ENCODE data around the gene GALNT10. TPM values are rescaled to one million over a fixed set of nuclear protein-coding genes. Genes with fewer than 3 reads are reported as not detected.

GALNT10 gene
- total RNA-seq, 2 experiments from 2014 or later, result 12.9 to 15.2 TPM

DNA sequence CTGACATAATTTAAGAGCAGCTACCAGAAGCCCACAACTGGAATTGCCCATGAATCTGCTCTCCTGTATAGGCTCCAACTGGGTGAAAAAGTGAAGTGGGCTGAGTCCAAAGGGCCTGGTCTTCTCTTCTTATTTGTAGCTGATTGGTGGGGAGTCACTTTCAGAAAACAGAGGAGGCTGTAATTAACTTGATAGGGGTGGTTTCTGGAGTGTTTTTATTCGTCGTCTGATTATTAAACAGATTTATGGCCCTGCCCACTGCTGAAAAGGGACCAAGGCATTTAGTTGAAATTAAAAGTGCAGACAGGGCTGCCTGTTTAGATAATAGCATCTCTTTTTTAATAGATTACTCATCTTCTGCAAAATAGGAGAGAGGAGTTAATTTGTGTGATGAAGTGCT lies 174.2 kb downstream of the GALNT10 start:
- H3K9me3 Mint-ChIP-seq, result no peaks in the 10 kb centered on the region
- CTCF ChIA-PET, result interaction anchor here (1.0 kb wide), 1 partner anchor 292 kb away, joined by 4 read pairs; no protein-coding TSS in a partner anchor
- POLR2A ChIA-PET, result no interaction called here
- H3K27me3 Mint-ChIP-seq, result no peaks in the 10 kb centered on the region
- intact Hi-C loops (cut with micrococcal nuclease), result no loop called here
- no peaks in the 10 kb centered on the region for H3K36me3 Mint-ChIP-seq (ENCODE audit: low read depth)
- no peak for ATAC-seq
- H3K27ac Mint-ChIP-seq, result no peak overlapping the region
- H3K4me1 Mint-ChIP-seq (ENCODE audit: low read depth), result no peaks in the 10 kb centered on the region
- H3K4me3 Mint-ChIP-seq, result no peak overlapping the region
- TF ChIP-seq, protein P1, sequence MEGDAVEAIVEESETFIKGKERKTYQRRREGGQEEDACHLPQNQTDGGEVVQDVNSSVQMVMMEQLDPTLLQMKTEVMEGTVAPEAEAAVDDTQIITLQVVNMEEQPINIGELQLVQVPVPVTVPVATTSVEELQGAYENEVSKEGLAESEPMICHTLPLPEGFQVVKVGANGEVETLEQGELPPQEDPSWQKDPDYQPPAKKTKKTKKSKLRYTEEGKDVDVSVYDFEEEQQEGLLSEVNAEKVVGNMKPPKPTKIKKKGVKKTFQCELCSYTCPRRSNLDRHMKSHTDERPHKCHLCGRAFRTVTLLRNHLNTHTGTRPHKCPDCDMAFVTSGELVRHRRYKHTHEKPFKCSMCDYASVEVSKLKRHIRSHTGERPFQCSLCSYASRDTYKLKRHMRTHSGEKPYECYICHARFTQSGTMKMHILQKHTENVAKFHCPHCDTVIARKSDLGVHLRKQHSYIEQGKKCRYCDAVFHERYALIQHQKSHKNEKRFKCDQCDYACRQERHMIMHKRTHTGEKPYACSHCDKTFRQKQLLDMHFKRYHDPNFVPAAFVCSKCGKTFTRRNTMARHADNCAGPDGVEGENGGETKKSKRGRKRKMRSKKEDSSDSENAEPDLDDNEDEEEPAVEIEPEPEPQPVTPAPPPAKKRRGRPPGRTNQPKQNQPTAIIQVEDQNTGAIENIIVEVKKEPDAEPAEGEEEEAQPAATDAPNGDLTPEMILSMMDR (IDR thresholded peaks at IDR 0.05), result no peak
- no peak for DNase-seq

DNA sequence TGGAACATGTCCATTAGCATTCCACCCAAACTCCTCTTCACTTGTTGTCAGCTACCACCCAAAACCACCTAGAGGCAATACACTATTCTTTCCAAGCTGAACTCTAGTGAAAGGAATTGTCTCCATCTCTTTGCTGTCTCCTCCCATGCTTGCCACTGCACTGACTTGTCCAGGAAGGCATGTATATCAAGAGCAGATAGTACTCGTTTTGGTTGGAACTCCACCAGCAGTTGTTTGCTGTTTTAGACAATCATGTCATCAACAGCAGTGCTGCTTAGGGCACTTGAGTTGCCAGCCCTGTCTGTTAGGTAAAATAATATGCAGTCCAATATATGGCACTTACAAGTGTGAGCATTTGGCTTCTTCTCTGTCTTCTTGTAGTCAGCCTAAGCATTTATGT lies 175.3 kb downstream of the GALNT10 start:
- Mint-ChIP-seq H3K4me1 (ENCODE audit: low read depth) (no peaks in the 10 kb centered on the region), H3K27me3 (no peaks in the 10 kb centered on the region)
- CTCF ChIA-PET, result interaction anchor here (1.0 kb wide), 1 partner anchor 294 kb away, joined by 4 read pairs; no protein-coding TSS in a partner anchor

DNA sequence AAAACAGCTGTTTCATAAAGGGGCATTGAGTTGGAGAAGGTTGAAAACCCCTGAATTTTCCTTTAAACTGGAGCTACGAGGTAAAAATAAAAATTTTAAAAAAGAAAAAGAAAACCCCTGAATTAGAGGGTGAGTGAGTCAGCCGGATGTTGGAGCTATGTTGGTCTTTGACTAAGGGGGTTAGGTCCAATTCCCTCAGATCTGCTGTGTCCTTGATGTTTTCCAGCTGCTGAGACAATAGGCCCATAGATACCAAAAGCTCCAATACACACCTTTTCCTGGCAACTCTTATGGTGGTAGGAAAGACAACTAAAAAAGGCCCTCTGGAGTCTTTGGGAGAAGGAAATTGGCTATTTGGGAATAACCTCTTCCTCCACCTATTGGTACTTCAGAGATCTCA lies 175.8 kb downstream of the GALNT10 start:
- no peak for ATAC-seq
- Mint-ChIP-seq H3K9me3 (no peaks in the 10 kb centered on the region), H3K4me3 (no peak overlapping the region), H3K27ac (no peak overlapping the region), H3K4me1 (ENCODE audit: low read depth) (no peaks in the 10 kb centered on the region), H3K27me3 (no peaks in the 10 kb centered on the region), H3K36me3 (ENCODE audit: low read depth) (no peaks in the 10 kb centered on the region)
- ChIA-PET POLR2A (no interaction called here), CTCF (no interaction called here)
- intact Hi-C loops (cut with micrococcal nuclease), result no loop called here
- no peak for DNase-seq
- TF ChIP-seq, protein P1 (IDR thresholded peaks at IDR 0.05), result no peak

More for the DNA sequence above, 175.3 kb downstream of the GALNT10 start:
- Mint-ChIP-seq H3K9me3 (no peaks in the 10 kb centered on the region), H3K36me3 (ENCODE audit: low read depth) (no peaks in the 10 kb centered on the region), H3K27ac (no peak overlapping the region), H3K4me3 (no peak overlapping the region)
- DNase-seq, result no peak
- TF ChIP-seq, protein P1 (IDR thresholded peaks at IDR 0.05), result no peak
- ATAC-seq, result no peak
- intact Hi-C loops (cut with micrococcal nuclease), result no loop called here
- POLR2A ChIA-PET, result no interaction called here

DNA sequence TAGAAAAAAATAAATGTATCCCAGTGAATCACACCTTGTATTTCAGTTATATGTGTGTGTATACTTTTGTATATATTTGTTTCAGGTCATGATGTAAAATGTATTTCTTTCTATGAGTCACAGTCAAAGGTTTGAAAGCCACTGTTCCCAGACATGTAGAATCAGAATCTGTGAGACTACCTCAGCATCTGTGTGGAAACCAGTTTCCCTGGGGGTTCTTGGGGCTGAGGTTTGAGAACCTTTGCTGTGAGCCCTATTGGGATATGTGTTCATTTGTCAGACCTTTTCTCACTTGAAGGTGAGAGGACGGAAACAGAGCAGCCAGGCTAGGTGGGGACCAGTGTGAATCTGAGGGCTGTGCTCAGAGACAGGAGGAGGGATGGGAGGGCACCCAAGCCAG lies 176.6 kb downstream of the GALNT10 start:
- Mint-ChIP-seq H3K4me1 (ENCODE audit: low read depth) (no peaks in the 10 kb centered on the region), H3K27ac (no peak overlapping the region), H3K27me3 (no peaks in the 10 kb centered on the region), H3K9me3 (no peaks in the 10 kb centered on the region), H3K4me3 (no peak overlapping the region), H3K36me3 (ENCODE audit: low read depth) (no peaks in the 10 kb centered on the region)
- POLR2A ChIA-PET, result no interaction called here
- TF ChIP-seq, protein P1 (IDR thresholded peaks at IDR 0.05), result no peak
- no peak for DNase-seq
- CTCF ChIA-PET, result no interaction called here
- intact Hi-C loops (cut with micrococcal nuclease), result no loop called here
- ATAC-seq, result no peak

DNA sequence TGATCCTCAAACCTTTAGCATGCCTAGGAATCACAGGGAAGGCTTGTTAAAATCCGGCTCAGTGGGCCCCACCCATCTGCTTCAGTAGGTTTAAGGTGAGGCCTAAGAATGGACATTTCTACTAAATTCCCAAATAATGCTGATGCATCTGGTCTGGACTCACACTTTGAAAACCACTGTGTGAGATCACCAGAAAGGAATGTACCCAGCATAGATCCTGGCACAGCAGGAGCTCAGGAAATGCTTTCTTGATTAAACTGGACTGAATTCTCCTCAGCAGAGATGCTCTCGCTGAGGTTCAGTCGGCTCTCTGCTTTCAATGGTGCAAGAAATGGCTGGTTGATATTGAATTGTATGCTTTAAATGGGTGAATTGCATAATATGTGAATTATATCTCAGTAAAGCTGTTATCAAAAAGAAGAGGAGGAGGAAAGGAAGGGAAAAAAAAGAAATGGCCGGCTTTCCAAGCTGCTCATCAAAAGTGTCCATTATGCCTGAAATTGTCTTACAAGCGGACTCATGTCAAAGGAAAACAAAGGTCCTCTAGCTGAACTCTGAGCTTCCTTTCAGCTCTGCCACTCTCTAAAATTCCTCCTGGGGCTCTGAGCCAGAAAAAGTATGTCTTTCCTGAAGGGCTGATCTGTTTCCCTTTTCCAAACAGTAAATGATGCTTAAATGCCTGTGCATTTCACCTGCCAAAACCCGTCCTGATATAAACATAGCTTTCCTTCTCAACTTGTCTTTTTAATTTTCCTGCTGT lies 177.7 kb downstream of the GALNT10 start:
- ATAC-seq, result no peak
- no peak for DNase-seq
- H3K27me3 Mint-ChIP-seq, result no peaks in the 10 kb centered on the region
- no peaks in the 10 kb centered on the region for H3K36me3 Mint-ChIP-seq (ENCODE audit: low read depth)
- TF ChIP-seq, protein P1 (IDR thresholded peaks at IDR 0.05), result no peak
- no peaks in the 10 kb centered on the region for H3K4me1 Mint-ChIP-seq (ENCODE audit: low read depth)
- POLR2A ChIA-PET, result no interaction called here
- H3K9me3 Mint-ChIP-seq, result no peaks in the 10 kb centered on the region
- no peak overlapping the region for H3K4me3 Mint-ChIP-seq
- no peak overlapping the region for H3K27ac Mint-ChIP-seq
- intact Hi-C loops (cut with micrococcal nuclease), result no loop called here
- CTCF ChIA-PET, result interaction anchor here (1.5 kb wide), 1 partner anchor 296 kb away, joined by 4 read pairs; no protein-coding TSS in a partner anchor

Measured in activated CD8-positive, alpha-beta T cell treated with anti-CD3 and anti-CD28 coated beads for 36 hours (primary cell).